Panc1 (cell line): Measurements from ENCODE around the gene NEIL1. TPM values are rescaled to one million over a fixed set of nuclear protein-coding genes. Genes with fewer than 3 reads are reported as not detected.
"Not testable (repeated sequence)": the region's sequence is repeated elsewhere in the genome, so short reads cannot be mapped to it uniquely, and the experiment has no call there.

Experiments
- ATAC-seq: fragments of 200-7000 bp; cut with Tn5 transposase; 2 replicates; pipeline ENCODE4 v1.9.1; 2020; ENCODE audit warnings: mild to moderate bottlenecking, moderate library complexity
- BruUV-seq: library from RNA; stranded (reverse); fragments of 400-500 nt; replicated peaks from 2 replicates; lab custom pipeline; 2021; lab: Mats Ljungman, UMichigan
- CTCF ChIA-PET: fragments of 300-600 bp; sonication (Branson Sonifier 250); formaldehyde crosslinking; loops from one replicate; lab custom pipeline; 2022; ENCODE audit warnings: antibody characterized with exemption; lab: Charles Lee
- POLR2A ChIA-PET: fragments of 300-600 bp; sonication (Branson Sonifier 250); formaldehyde crosslinking; loops from one replicate; lab custom pipeline; 2022; ENCODE audit warnings: antibody characterized with exemption; lab: Charles Lee
- DNase-seq: peaks from one replicate; pipeline ENCODE4 v3.0.0-alpha.2; 2010; ENCODE audit warnings: low read depth, low spot score
- H3K27ac ChIP-seq: 2 replicates; pipeline ENCODE4 v1.5.1; 2011; ENCODE audit warnings: mild to moderate bottlenecking, low read length, inconsistent platforms
- H3K27me3 ChIP-seq: fragments of 200-500 bp; sonication (Bioruptor generic); 2 replicates; pipeline ENCODE4 v1.6.0; 2014; ENCODE audit warnings: low read length, inconsistent platforms; ENCODE audit not compliant: control insufficient read depth, insufficient read depth
- H3K36me3 ChIP-seq: fragments of 200-500 bp; sonication (Bioruptor generic); 2 replicates; pipeline ENCODE4 v1.5.1; 2014; ENCODE audit warnings: inconsistent platforms, mild to moderate bottlenecking, low read length, moderate library complexity; ENCODE audit not compliant: control insufficient read depth, insufficient read depth
- H3K4me1 ChIP-seq: 2 replicates; pipeline ENCODE4 v1.5.1; 2011; ENCODE audit warnings: inconsistent platforms, mild to moderate bottlenecking, low read length, moderate library complexity; ENCODE audit not compliant: control insufficient read depth, insufficient read depth
- H3K4me3 ChIP-seq, 2 experiments: 2 replicates each; pipeline ENCODE4 v1.5.1; 2011 to 2012; ENCODE audit warnings: low read depth in 2 of 2, low read length in 2 of 2, mild to moderate bottlenecking in 2 of 2, inconsistent platforms in 1 of 2, moderate library complexity in 1 of 2
- H3K9me3 ChIP-seq: fragments of 200-500 bp; sonication (Bioruptor generic); 2 replicates; pipeline ENCODE4 v1.5.1; 2014; ENCODE audit warnings: low read depth, mild to moderate bottlenecking, inconsistent platforms, low read length, moderate library complexity; ENCODE audit not compliant: control insufficient read depth, insufficient read depth
- CTCF ChIP-seq: fragments of 450-650 bp; IDR thresholded peaks from 2 replicates; pipeline ENCODE4 v1.5.1; 2017; ENCODE audit warnings: mild to moderate bottlenecking
- POLR2AphosphoS5 ChIP-seq: IDR thresholded peaks from 2 replicates; pipeline ENCODE4 v1.6.1; 2012; ENCODE audit warnings: mild to moderate bottlenecking, low read depth, low read length, moderate library complexity
- REST ChIP-seq, 2 experiments: IDR thresholded peaks; 2 replicates each; pipeline ENCODE4 v1.6.1; 2011 to 2012; ENCODE audit warnings: low read depth in 2 of 2, control low read depth in 1 of 2, low read length in 1 of 2, mild to moderate bottlenecking in 1 of 2, moderate library complexity in 1 of 2; ENCODE audit not compliant: insufficient read depth in 1 of 2
- SIN3A ChIP-seq: IDR thresholded peaks from 2 replicates; pipeline ENCODE4 v1.6.1; 2012; ENCODE audit warnings: low read depth, mild to moderate bottlenecking, low read length, moderate library complexity, borderline replicate concordance; ENCODE audit not compliant: insufficient read depth
- TCF7L2 ChIP-seq: IDR thresholded peaks from 2 replicates; pipeline ENCODE4 v1.6.1; 2011; ENCODE audit warnings: mild to moderate bottlenecking, low read depth, low read length, inconsistent platforms
- in situ Hi-C: cut with HindIII; loops from 2 replicates; pipeline ENCODE4 v1.10.0; 2016; ENCODE audit warnings: low sequenced_read_pairs, low pct_unique_long_range_greater_than_20kb
- intact Hi-C: fragments of 100-400 bp; cut with micrococcal nuclease; formaldehyde crosslinking; loops from one replicate; pipeline ENCODE4 v1.10.0; 2022; ENCODE audit not compliant: unreplicated experiment
- total RNA-seq: library from RNA; stranded (reverse); gene quantifications from one replicate; pipeline ENCODE4 v1.2.1, GENCODE V29; 2021; ENCODE audit not compliant: unreplicated experiment

NEIL1 gene
- total RNA-seq, 1 experiment from 2014 or later: 3.4 TPM

- TF ChIP-seq REST (IDR thresholded peaks at IDR 0.05; ENCODE audit: insufficient read depth in 1 of 2, low read depth in 2 of 2, low read length in 1 of 2) (no peak), POLR2AphosphoS5 (no peak), CTCF (no peak)
- ChIA-PET CTCF (interaction anchor here (0.5 kb wide), 1 partner anchor 265 kb away, joined by 4 read pairs; no protein-coding TSS in a partner anchor), POLR2A (no interaction called here)
- BruUV-seq: no TSS peak
- Histone ChIP-seq H3K27ac (peak overlapping the region; percentile 48), H3K4me1 (no peaks in the 10 kb centered on the region), H3K36me3 (no peaks in the 10 kb centered on the region), H3K9me3 (no peaks in the 10 kb centered on the region), H3K27me3 (no peaks in the 10 kb centered on the region), H3K4me3 (peak overlapping the region; percentile 52 to 67)
- in situ Hi-C loops: no loop called here
- ATAC-seq (peak; percentile 40), DNase-seq (no peak)
- intact Hi-C loops: no loop called here
These were observed 1.3 kb downstream of the NEIL1 start for GRCh38 chr15:75348034-75348561.

- ChIA-PET POLR2A (interaction anchor here (0.7 to 1.0 kb wide), 2 partner anchors 103 to 126 kb away, joined by 3 read pairs; partner anchors contain the start of gene SIN3A), CTCF (interaction anchor here (0.5 kb wide), 1 partner anchor 265 kb away, joined by 4 read pairs; no protein-coding TSS in a partner anchor)
- TF ChIP-seq TCF7L2 (no peak), SIN3A (no peak), REST (IDR thresholded peaks at IDR 0.05; ENCODE audit: insufficient read depth in 1 of 2, low read depth in 2 of 2, low read length in 1 of 2) (no peak), POLR2AphosphoS5 (no peak), CTCF (no peak)
- H3K4me3 ChIP-seq: peak overlapping the region; percentile 52 to 67
- no TSS peak for BruUV-seq
- H3K27ac ChIP-seq: no peak overlapping the region
- no peaks in the 10 kb centered on the region for H3K27me3 ChIP-seq
- no peaks in the 10 kb centered on the region for H3K4me1 ChIP-seq
- in situ Hi-C loops (no loop called here), intact Hi-C loops (no loop called here)
- DNase-seq: no peak
- H3K9me3 ChIP-seq: no peaks in the 10 kb centered on the region
- ATAC-seq: peak; percentile 49
- H3K36me3 ChIP-seq: no peaks in the 10 kb centered on the region
These were observed 1.9 kb downstream of the NEIL1 start for GRCh38 chr15:75348562-75349350.

GRCh38 chr15:75349351-75349669 lies 2.5 kb downstream of the NEIL1 start:
- intact Hi-C loops, BruUV-seq, ATAC-seq: not testable (repeated sequence)

More at GRCh38 chr15:75349351-75349669, 2.5 kb downstream of the NEIL1 start:
- H3K36me3 ChIP-seq, H3K27ac ChIP-seq, H3K9me3 ChIP-seq, H3K4me1 ChIP-seq, in situ Hi-C loops, H3K4me3 ChIP-seq, H3K27me3 ChIP-seq, DNase-seq, CTCF ChIA-PET: not testable (repeated sequence)
- POLR2A ChIA-PET: interaction anchor here (0.7 to 1.0 kb wide), 2 partner anchors 102 to 125 kb away, joined by 3 read pairs; partner anchors contain the start of gene SIN3A
